Panc1 (cell line): ENCODE measurements around the gene NTNG1. TPM values are rescaled to one million over a fixed set of nuclear protein-coding genes. Genes with fewer than 3 reads are reported as not detected.

ENCODE experiments used
- ATAC-seq: fragments of 200-7000 bp; cut with Tn5 transposase; 2 replicates; pipeline ENCODE4 v1.9.1; 2020; ENCODE audit warnings: mild to moderate bottlenecking, moderate library complexity
- BruUV-seq: library from RNA; stranded (reverse); fragments of 400-500 nt; replicated peaks from 2 replicates; lab custom pipeline; 2021; lab: Mats Ljungman, UMichigan
- CTCF ChIA-PET: fragments of 300-600 bp; sonication (Branson Sonifier 250); formaldehyde crosslinking; loops from one replicate; lab custom pipeline; 2022; ENCODE audit warnings: antibody characterized with exemption; lab: Charles Lee
- POLR2A ChIA-PET: fragments of 300-600 bp; sonication (Branson Sonifier 250); formaldehyde crosslinking; loops from one replicate; lab custom pipeline; 2022; ENCODE audit warnings: antibody characterized with exemption; lab: Charles Lee
- DNase-seq: peaks from one replicate; pipeline ENCODE4 v3.0.0-alpha.2; 2010; ENCODE audit warnings: low read depth, low spot score
- H3K27ac ChIP-seq: 2 replicates; pipeline ENCODE4 v1.5.1; 2011; ENCODE audit warnings: mild to moderate bottlenecking, low read length, inconsistent platforms
- H3K27me3 ChIP-seq: fragments of 200-500 bp; sonication (Bioruptor generic); 2 replicates; pipeline ENCODE4 v1.6.0; 2014; ENCODE audit warnings: low read length, inconsistent platforms; ENCODE audit not compliant: control insufficient read depth, insufficient read depth
- H3K36me3 ChIP-seq: fragments of 200-500 bp; sonication (Bioruptor generic); 2 replicates; pipeline ENCODE4 v1.5.1; 2014; ENCODE audit warnings: inconsistent platforms, mild to moderate bottlenecking, low read length, moderate library complexity; ENCODE audit not compliant: control insufficient read depth, insufficient read depth
- H3K4me1 ChIP-seq: 2 replicates; pipeline ENCODE4 v1.5.1; 2011; ENCODE audit warnings: inconsistent platforms, mild to moderate bottlenecking, low read length, moderate library complexity; ENCODE audit not compliant: control insufficient read depth, insufficient read depth
- H3K4me3 ChIP-seq, 2 experiments: 2 replicates each; pipeline ENCODE4 v1.5.1; 2011 to 2012; ENCODE audit warnings: low read depth in 2 of 2, low read length in 2 of 2, mild to moderate bottlenecking in 2 of 2, inconsistent platforms in 1 of 2, moderate library complexity in 1 of 2
- H3K9me3 ChIP-seq: fragments of 200-500 bp; sonication (Bioruptor generic); 2 replicates; pipeline ENCODE4 v1.5.1; 2014; ENCODE audit warnings: low read depth, mild to moderate bottlenecking, inconsistent platforms, low read length, moderate library complexity; ENCODE audit not compliant: control insufficient read depth, insufficient read depth
- POLR2AphosphoS5 ChIP-seq: IDR thresholded peaks from 2 replicates; pipeline ENCODE4 v1.6.1; 2012; ENCODE audit warnings: mild to moderate bottlenecking, low read depth, low read length, moderate library complexity
- SIN3A ChIP-seq: IDR thresholded peaks from 2 replicates; pipeline ENCODE4 v1.6.1; 2012; ENCODE audit warnings: low read depth, mild to moderate bottlenecking, low read length, moderate library complexity, borderline replicate concordance; ENCODE audit not compliant: insufficient read depth
- TCF7L2 ChIP-seq: IDR thresholded peaks from 2 replicates; pipeline ENCODE4 v1.6.1; 2011; ENCODE audit warnings: mild to moderate bottlenecking, low read depth, low read length, inconsistent platforms
- in situ Hi-C: cut with HindIII; loops from 2 replicates; pipeline ENCODE4 v1.10.0; 2016; ENCODE audit warnings: low sequenced_read_pairs, low pct_unique_long_range_greater_than_20kb
- intact Hi-C: fragments of 100-400 bp; cut with micrococcal nuclease; formaldehyde crosslinking; loops from one replicate; pipeline ENCODE4 v1.10.0; 2022; ENCODE audit not compliant: unreplicated experiment
- total RNA-seq: library from RNA; stranded (reverse); gene quantifications from one replicate; pipeline ENCODE4 v1.2.1, GENCODE V29; 2021; ENCODE audit not compliant: unreplicated experiment
- TF ChIP-seq, protein P1 (sequence below), 2 experiments: IDR thresholded peaks; 2 replicates each; pipeline ENCODE4 v1.6.1; 2011 to 2012; ENCODE audit warnings: low read depth in 2 of 2, control low read depth in 1 of 2, low read length in 1 of 2, mild to moderate bottlenecking in 1 of 2, moderate library complexity in 1 of 2; ENCODE audit not compliant: insufficient read depth in 1 of 2
- TF ChIP-seq, protein P2 (sequence below): fragments of 450-650 bp; IDR thresholded peaks from 2 replicates; pipeline ENCODE4 v1.5.1; 2017; ENCODE audit warnings: mild to moderate bottlenecking

Gene NTNG1
- total RNA-seq, 1 experiment from 2014 or later: 0.13 TPM

GRCh38 chr1:107352850-107353249 is 212.0 kb downstream of the NTNG1 start:
- H3K36me3 ChIP-seq: no peaks in the 10 kb centered on the region; the same call in 1 of the 2 replicates
- no peak overlapping the region for H3K27ac ChIP-seq
- no peak overlapping the region for H3K4me3 ChIP-seq
- no peaks in the 10 kb centered on the region for H3K9me3 ChIP-seq
- H3K4me1 ChIP-seq: no peaks in the 10 kb centered on the region
- H3K27me3 ChIP-seq: no peaks in the 10 kb centered on the region
- ChIA-PET CTCF (no interaction called here), POLR2A (no interaction called here)
- in situ Hi-C loops: no loop called here
- no TSS peak for BruUV-seq
- no peak for DNase-seq
- TF ChIP-seq, protein P1, sequence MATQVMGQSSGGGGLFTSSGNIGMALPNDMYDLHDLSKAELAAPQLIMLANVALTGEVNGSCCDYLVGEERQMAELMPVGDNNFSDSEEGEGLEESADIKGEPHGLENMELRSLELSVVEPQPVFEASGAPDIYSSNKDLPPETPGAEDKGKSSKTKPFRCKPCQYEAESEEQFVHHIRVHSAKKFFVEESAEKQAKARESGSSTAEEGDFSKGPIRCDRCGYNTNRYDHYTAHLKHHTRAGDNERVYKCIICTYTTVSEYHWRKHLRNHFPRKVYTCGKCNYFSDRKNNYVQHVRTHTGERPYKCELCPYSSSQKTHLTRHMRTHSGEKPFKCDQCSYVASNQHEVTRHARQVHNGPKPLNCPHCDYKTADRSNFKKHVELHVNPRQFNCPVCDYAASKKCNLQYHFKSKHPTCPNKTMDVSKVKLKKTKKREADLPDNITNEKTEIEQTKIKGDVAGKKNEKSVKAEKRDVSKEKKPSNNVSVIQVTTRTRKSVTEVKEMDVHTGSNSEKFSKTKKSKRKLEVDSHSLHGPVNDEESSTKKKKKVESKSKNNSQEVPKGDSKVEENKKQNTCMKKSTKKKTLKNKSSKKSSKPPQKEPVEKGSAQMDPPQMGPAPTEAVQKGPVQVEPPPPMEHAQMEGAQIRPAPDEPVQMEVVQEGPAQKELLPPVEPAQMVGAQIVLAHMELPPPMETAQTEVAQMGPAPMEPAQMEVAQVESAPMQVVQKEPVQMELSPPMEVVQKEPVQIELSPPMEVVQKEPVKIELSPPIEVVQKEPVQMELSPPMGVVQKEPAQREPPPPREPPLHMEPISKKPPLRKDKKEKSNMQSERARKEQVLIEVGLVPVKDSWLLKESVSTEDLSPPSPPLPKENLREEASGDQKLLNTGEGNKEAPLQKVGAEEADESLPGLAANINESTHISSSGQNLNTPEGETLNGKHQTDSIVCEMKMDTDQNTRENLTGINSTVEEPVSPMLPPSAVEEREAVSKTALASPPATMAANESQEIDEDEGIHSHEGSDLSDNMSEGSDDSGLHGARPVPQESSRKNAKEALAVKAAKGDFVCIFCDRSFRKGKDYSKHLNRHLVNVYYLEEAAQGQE (IDR thresholded peaks at IDR 0.05; ENCODE audit: insufficient read depth in 1 of 2, low read depth in 2 of 2, low read length in 1 of 2): no peak
- TF ChIP-seq, protein P2, sequence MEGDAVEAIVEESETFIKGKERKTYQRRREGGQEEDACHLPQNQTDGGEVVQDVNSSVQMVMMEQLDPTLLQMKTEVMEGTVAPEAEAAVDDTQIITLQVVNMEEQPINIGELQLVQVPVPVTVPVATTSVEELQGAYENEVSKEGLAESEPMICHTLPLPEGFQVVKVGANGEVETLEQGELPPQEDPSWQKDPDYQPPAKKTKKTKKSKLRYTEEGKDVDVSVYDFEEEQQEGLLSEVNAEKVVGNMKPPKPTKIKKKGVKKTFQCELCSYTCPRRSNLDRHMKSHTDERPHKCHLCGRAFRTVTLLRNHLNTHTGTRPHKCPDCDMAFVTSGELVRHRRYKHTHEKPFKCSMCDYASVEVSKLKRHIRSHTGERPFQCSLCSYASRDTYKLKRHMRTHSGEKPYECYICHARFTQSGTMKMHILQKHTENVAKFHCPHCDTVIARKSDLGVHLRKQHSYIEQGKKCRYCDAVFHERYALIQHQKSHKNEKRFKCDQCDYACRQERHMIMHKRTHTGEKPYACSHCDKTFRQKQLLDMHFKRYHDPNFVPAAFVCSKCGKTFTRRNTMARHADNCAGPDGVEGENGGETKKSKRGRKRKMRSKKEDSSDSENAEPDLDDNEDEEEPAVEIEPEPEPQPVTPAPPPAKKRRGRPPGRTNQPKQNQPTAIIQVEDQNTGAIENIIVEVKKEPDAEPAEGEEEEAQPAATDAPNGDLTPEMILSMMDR: no peak
- TF ChIP-seq POLR2AphosphoS5 (no peak), SIN3A (no peak), TCF7L2 (no peak)
- intact Hi-C loops: no loop called here
- ATAC-seq: no peak

DNA sequence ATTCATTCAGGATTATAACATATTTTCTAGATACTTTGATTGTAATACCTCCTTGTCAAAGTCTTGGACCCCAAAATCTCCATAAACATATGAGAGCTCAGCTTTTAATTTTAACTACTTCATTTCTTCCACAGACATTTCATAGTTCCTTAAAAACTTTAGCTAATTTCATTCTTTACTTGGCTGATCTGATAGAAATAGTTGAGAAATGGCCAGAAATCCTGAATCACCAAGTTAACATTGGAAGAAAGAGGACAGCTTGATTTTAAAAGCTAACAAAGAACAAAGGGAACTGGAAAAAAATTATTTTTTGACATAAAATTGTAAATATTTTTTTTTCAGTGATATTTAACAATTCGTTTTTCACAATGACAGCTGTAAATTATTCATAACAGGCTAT is 216.5 kb downstream of the NTNG1 start:
- POLR2A ChIA-PET: no interaction called here
- H3K36me3 ChIP-seq: no peaks in the 10 kb centered on the region
- intact Hi-C loops: no loop called here

More for the DNA sequence above, 216.5 kb downstream of the NTNG1 start:
- in situ Hi-C loops: no loop called here
- Histone ChIP-seq H3K9me3 (no peaks in the 10 kb centered on the region), H3K27me3 (no peaks in the 10 kb centered on the region), H3K27ac (no peak overlapping the region), H3K4me1 (no peaks in the 10 kb centered on the region), H3K4me3 (no peak overlapping the region)
- no peak for ATAC-seq
- BruUV-seq: no TSS peak
- TF ChIP-seq POLR2AphosphoS5 (no peak), TCF7L2 (no peak), SIN3A (no peak)
- TF ChIP-seq, protein P2: no peak
- TF ChIP-seq, protein P1 (IDR thresholded peaks at IDR 0.05; ENCODE audit: insufficient read depth in 1 of 2, low read depth in 2 of 2, low read length in 1 of 2): no peak
- no peak for DNase-seq
- CTCF ChIA-PET: no interaction called here
